ENCODE data around the gene FAAH.
"Not testable (repeated sequence)": the region's sequence is repeated elsewhere in the genome, so short reads cannot be mapped to it uniquely, and the experiment has no call there.

GRCh38 chr1:46367701-46368100 is 26.4 kb upstream of the FAAH start:
- TF ChIP-seq, protein P1, sequence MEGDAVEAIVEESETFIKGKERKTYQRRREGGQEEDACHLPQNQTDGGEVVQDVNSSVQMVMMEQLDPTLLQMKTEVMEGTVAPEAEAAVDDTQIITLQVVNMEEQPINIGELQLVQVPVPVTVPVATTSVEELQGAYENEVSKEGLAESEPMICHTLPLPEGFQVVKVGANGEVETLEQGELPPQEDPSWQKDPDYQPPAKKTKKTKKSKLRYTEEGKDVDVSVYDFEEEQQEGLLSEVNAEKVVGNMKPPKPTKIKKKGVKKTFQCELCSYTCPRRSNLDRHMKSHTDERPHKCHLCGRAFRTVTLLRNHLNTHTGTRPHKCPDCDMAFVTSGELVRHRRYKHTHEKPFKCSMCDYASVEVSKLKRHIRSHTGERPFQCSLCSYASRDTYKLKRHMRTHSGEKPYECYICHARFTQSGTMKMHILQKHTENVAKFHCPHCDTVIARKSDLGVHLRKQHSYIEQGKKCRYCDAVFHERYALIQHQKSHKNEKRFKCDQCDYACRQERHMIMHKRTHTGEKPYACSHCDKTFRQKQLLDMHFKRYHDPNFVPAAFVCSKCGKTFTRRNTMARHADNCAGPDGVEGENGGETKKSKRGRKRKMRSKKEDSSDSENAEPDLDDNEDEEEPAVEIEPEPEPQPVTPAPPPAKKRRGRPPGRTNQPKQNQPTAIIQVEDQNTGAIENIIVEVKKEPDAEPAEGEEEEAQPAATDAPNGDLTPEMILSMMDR (IDR thresholded peaks at IDR 0.05): not testable (repeated sequence)
- TF ChIP-seq EZH2 (IDR thresholded peaks at IDR 0.05): not testable (repeated sequence)

Data from neural progenitor cell (in vitro differentiated cells).